ENCODE data around the gene FAM9A.
"Not testable (repeated sequence)": the region's sequence is repeated elsewhere in the genome, so short reads cannot be mapped to it uniquely, and the experiment has no call there.

DNA sequence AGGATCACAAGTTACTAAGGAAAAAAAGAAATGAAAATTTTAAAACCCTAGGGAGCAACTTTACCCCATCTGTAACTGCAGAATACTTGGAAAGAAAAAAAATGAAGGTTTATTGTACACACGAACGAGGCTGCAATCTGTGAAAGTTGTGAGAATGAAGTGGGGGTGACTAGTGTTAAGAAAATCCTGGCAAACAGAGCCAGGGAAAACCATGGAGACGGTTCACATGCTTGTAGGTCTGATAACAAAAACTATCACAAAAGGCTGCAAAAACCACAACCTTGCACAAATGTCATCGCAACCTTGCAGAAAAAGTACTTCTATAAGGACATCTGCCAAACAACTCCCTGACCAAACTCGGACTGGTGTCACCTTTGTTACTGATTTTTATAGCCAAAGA lies 42.5 kb downstream of the FAM9A start:
- TF ChIP-seq, protein P1, sequence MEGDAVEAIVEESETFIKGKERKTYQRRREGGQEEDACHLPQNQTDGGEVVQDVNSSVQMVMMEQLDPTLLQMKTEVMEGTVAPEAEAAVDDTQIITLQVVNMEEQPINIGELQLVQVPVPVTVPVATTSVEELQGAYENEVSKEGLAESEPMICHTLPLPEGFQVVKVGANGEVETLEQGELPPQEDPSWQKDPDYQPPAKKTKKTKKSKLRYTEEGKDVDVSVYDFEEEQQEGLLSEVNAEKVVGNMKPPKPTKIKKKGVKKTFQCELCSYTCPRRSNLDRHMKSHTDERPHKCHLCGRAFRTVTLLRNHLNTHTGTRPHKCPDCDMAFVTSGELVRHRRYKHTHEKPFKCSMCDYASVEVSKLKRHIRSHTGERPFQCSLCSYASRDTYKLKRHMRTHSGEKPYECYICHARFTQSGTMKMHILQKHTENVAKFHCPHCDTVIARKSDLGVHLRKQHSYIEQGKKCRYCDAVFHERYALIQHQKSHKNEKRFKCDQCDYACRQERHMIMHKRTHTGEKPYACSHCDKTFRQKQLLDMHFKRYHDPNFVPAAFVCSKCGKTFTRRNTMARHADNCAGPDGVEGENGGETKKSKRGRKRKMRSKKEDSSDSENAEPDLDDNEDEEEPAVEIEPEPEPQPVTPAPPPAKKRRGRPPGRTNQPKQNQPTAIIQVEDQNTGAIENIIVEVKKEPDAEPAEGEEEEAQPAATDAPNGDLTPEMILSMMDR (IDR thresholded peaks at IDR 0.05; ENCODE audit: low read depth, low read length) = not testable (repeated sequence)
- not testable (repeated sequence) for TF ChIP-seq EZH2phosphoT487 (IDR thresholded peaks at IDR 0.05; ENCODE audit: low read depth)

All from OCI-LY3 (cell line).